ENCODE results near the gene COL9A3. TPM values are rescaled to one million over a fixed set of nuclear protein-coding genes. Genes with fewer than 3 reads are reported as not detected.

Gene COL9A3
- total and polyA plus RNA-seq, 2 of the 8 experiments (the other 6 are each of a cell fraction or from before 2014, with no cell fraction given): 21.7 to 80.1 TPM

- TF ChIP-seq EGR1 (IDR thresholded peaks at IDR 0.05; ENCODE audit: borderline replicate concordance, low read depth, low read length) (no peak), TAF7 (optimal IDR thresholded peaks at IDR 0.05; ENCODE audit: borderline replicate concordance, low read depth, low read length) (no peak)
Observed at GRCh38 chr20:62880147-62880934, 63.5 kb downstream of the COL9A3 start (continued).

Data from H1 (cell line).